Astrocyte (in vitro differentiated cells and primary cell): Measurements from ENCODE around the gene PRG2. TPM values are rescaled to one million over a fixed set of nuclear protein-coding genes. Genes with fewer than 3 reads are reported as not detected.

Source experiments
- total RNA-seq: library from RNA; stranded (reverse); gene quantifications from 2 replicates; pipeline ENCODE4 v1.2.1, GENCODE V29; 2021

Gene PRG2
- total RNA-seq, 1 donor from 2014 or later, result not detected

Other genes with a start within 250 kb of the PRG2 start
- not detected in 2 replicates for gene LRRC55, start 208.7 kb downstream of the PRG2 start, total RNA-seq
- 0.07 TPM in 1 of 2 replicates, not detected in the other for gene APLNR, start 153.4 kb downstream of the PRG2 start, total RNA-seq
- 149 and 161 TPM in 2 replicates for gene TNKS1BP1, start 65.7 kb downstream of the PRG2 start, total RNA-seq
- 76.9 and 79.5 TPM in 2 replicates for gene SSRP1, start 54.8 kb downstream of the PRG2 start, total RNA-seq
- not detected in 2 replicates for gene P2RX3, start 52.3 kb downstream of the PRG2 start, total RNA-seq
- not detected in 2 replicates for gene PRG3, start 9.5 kb downstream of the PRG2 start, total RNA-seq
- gene SLC43A3, start 36.5 kb upstream of the PRG2 start, total RNA-seq, result 13.3 and 16.4 TPM in 2 replicates
- gene RTN4RL2, start 69.9 kb upstream of the PRG2 start, total RNA-seq, result 0.50 and 0.65 TPM in 2 replicates
- 3.5 and 4.5 TPM in 2 replicates for gene SLC43A1, start 125.1 kb upstream of the PRG2 start, total RNA-seq
- gene TIMM10, start 140.1 kb upstream of the PRG2 start, total RNA-seq, result 56.1 and 60.3 TPM in 2 replicates
- not detected in 2 replicates for gene SMTNL1, start 146.9 kb upstream of the PRG2 start, total RNA-seq
- 159 and 182 TPM in 2 replicates for gene UBE2L6, start 177.0 kb upstream of the PRG2 start, total RNA-seq
- gene SERPING1, start 207.0 kb upstream of the PRG2 start, total RNA-seq, result 62.5 and 92.1 TPM in 2 replicates